ENCODE measurements around the gene HOXD10. TPM values are rescaled to one million over a fixed set of nuclear protein-coding genes. Genes with fewer than 3 reads are reported as not detected.

Gene HOXD10
- total and polyA plus RNA-seq, 2 of the 13 experiments (the other 11 are each of a cell fraction or from before 2014, with no cell fraction given), result not detected

- no TSS peak for BruUV-seq (replicated peaks)
- no peaks in the 10 kb centered on the region for H4K20me1 ChIP-seq (ENCODE audit: insufficient read depth, low read length)
- FAIRE-seq, result no peak
- H3K4me1 ChIP-seq (ENCODE audit: insufficient read depth, low read length), result peaks cover 14% of the 10 kb centered on the region
- ATAC-seq, result no peak
- H3K27me3 ChIP-seq (ENCODE audit: control insufficient read depth in 1 of 2, insufficient read depth in 2 of 2, low read length in 2 of 2), result peaks cover 19 to 92% of the 10 kb centered on the region in 2 experiments; a peak in 4 of 5 replicates
- ChIA-PET POLR2A (no interaction called here), CTCF (ENCODE audit: low intra/inter-chr PET ratio, low total read pairs) (no interaction called here)
- no peak for TF ChIP-seq NFIC (IDR thresholded peaks at IDR 0.05; ENCODE audit: low read length)
- TF ChIP-seq, protein P1, sequence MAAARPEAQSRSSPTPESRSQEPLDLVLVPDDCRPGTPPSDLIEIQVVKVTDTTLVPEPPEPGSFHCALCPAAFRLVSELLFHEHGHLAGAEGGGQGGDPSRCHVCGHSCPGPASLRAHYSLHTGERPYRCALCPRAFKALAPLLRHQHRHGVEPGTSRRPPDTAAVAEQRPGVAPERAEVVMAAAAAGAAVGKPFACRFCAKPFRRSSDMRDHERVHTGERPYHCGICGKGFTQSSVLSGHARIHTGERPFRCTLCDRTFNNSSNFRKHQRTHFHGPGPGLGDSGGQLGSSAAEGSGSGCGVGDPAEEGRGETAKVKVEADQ (CRISPR knock-in tag; IDR thresholded peaks at IDR 0.05; ENCODE audit: borderline replicate concordance), result no peak
- no peak for TF ChIP-seq SOX6 (IDR thresholded peaks at IDR 0.05)
- no peak for TF ChIP-seq SOX6 (CRISPR knock-in tag; IDR thresholded peaks at IDR 0.05)
- no peak for TF ChIP-seq ZNF674 (CRISPR knock-in tag; IDR thresholded peaks at IDR 0.05; ENCODE audit: low read depth)
- no peak for TF ChIP-seq ZBTB14 (CRISPR knock-in tag; IDR thresholded peaks at IDR 0.05)
- no peak for TF ChIP-seq MXD4 (CRISPR knock-in tag; IDR thresholded peaks at IDR 0.05)
- TF ChIP-seq ZNF138 (CRISPR knock-in tag; IDR thresholded peaks at IDR 0.05; ENCODE audit: low read depth), result no peak
- TF ChIP-seq RORA (CRISPR knock-in tag; IDR thresholded peaks at IDR 0.05), result no peak
- TF ChIP-seq SP4 (CRISPR knock-in tag; IDR thresholded peaks at IDR 0.05), result no peak
- TF ChIP-seq ZNF34 (CRISPR knock-in tag; IDR thresholded peaks at IDR 0.05; ENCODE audit: borderline replicate concordance), result no peak
- no peak for DNase-seq (ENCODE audit: low spot score)
- H3K4me3 ChIP-seq (replicated peaks in 1 of 3; ENCODE audit: insufficient read depth in 1 of 3, low read depth in 2 of 3, low read length in 3 of 3), result no peak overlapping the region
- no peaks in the 10 kb centered on the region for H3K9me3 ChIP-seq (ENCODE audit: low read length)
- H3K4me2 ChIP-seq (ENCODE audit: low read depth, low read length), result no peak overlapping the region
- WGBS (ENCODE audit: low lambda C conversion rate), result 53% methylated on average over 19 of the region's 40 CpGs
- no peak overlapping the region for H2AFZ ChIP-seq (ENCODE audit: low read length)
- H3K36me3 ChIP-seq (replicated peaks in 1 of 2; ENCODE audit: control insufficient read depth in 1 of 2, insufficient read depth in 2 of 2, low read length in 2 of 2), result no peaks in the 10 kb centered on the region
- H3K27ac ChIP-seq (ENCODE audit: extremely low read length, insufficient read depth, low read length), result no peak overlapping the region
- intact Hi-C loops (cut with micrococcal nuclease; ENCODE audit: unreplicated experiment) (loop anchor here (5.0 kb wide), 2 partner anchors 525 to 1035 kb away; no protein-coding TSS in a partner anchor), in situ Hi-C loops (cut with HindIII; ENCODE audit: extremely low pct_ligation_motif_present, low pct_unique_long_range_greater_than_20kb) (no loop called here)
- H3K9ac ChIP-seq (ENCODE audit: insufficient read depth, low read depth, low read length), result no peak overlapping the region
- H3K79me2 ChIP-seq (ENCODE audit: insufficient read depth, low read length), result no peaks in the 10 kb centered on the region
These were observed 3.9 kb upstream of the HOXD10 start for GRCh38 chr2:176112375-176113302.

Data from HepG2 (cell line).